HG02571 (cell line): ENCODE results near the gene RAB27B.

Experiments used
- ATAC-seq: cut with Tn5 transposase; IDR thresholded peaks from one replicate; pipeline ENCODE4 v1.9.1; 2021; ENCODE audit warnings: mild to moderate bottlenecking, moderate library complexity; ENCODE audit not compliant: unreplicated experiment

RAB27B gene

DNA sequence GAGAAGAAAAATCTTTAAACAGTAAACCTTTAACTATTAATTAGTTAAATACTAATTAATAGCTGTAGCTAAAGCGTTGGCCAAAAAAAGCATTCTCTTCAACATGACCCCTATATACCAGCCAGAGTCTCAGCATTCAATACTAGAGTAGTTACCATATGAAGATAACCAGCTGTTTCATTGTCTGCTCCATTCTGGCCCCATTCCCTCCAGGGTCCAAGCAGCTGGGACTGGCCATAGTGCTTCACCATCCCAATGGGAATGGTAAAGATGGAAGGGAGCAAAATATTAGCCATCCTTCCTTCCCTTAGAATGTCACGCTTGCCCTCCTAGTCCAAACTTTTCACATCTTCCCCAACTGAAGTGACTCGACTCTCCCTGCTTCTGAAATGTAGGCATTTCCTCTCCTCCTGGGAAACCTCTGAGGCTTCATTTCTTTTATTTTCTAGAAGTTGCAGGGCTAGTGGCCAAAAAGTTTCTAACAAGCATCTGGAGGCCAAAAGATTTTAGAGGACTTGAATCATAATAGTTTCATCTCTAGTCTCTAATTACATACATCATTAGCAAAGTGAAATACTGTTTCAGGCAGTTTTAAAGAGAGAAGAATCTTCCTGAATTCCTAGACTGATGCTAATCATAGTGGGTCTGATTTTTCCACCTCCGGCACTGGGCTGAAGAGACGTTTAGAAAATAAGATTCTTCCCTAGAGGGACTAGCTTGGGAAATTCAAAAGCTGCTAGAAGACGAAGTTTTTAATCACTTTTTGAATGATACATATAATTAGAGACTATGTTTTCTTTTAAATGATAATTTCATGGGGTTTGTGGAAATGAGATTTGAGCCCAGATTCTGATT lies 78.3 kb downstream of the RAB27B start:
- ATAC-seq, result no peak

DNA sequence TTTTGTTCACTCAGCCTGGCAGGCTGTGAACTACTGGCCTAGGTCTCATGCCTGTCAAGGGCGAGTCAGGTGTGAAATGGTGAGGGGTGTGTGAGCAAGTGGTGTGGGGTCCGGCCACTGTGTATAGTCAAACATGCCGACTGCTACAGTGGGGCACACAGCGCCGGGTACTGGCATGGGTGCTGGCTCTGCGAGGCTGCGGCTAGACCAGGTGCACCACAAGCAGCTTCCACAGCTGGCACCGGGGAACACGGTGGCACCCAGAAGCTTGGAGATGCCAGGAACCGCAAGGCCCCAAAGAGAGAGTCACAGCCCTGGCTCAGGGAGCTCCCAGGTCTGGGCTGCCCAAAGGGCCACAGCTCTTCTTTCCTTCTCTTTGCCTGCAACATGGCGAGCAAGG lies 81.3 kb downstream of the RAB27B start:
- ATAC-seq, result no peak

DNA sequence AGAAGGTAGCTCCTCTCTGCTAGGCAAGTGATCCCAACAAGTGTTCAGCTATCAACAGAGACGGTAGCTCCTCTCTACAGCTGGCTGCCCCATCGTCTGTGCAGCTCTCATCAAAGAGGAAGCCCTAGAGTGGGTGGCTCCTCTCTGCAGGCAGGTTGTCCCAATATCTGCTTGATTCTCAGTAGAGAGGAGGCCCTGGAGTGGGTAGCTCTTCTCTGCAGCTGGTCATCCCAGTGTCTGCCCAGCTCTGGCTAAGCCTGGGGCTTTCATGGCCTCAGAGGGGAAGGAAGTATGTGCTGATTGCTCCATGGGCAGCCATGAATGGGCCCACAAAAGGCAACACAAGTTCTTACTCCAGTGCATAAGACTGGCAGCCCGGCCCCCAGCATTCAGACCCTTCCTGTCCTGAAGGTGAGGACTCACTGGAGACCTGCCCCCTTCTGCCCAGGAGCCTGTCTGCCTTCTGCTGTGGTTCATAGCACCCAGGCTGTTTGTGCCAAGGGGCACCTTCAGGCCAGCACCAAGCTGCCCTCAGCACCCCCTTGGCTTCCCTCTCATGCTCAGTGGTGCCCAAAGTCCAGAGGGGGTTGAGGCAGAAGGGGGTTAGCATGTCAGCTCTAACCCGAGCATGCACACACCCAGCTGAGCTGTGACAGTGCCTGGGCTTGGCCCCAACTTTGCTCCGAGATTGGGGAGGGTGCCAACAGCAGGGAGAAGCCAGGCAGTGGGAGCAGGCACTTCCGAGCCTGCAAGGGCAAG lies 82.1 kb downstream of the RAB27B start:
- ATAC-seq, result no peak

DNA sequence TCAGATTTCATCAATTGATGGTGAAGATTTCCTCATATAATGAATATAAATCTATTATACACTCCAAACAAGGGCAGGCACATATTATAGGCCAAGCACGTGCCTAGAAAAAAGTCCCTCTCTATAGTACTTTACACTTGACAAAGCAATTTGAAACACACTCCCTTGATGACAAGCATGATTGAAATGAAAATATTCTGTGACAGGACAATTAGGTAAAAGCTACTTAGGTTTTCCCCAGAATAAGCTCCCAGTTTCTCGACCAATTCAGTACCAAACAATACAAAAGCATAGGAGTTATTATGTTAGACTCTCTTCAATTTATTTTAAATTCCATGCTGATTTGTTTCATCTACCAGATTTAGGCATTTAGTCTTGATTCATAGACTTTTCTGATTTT lies 83.3 kb downstream of the RAB27B start:
- no peak for ATAC-seq

DNA sequence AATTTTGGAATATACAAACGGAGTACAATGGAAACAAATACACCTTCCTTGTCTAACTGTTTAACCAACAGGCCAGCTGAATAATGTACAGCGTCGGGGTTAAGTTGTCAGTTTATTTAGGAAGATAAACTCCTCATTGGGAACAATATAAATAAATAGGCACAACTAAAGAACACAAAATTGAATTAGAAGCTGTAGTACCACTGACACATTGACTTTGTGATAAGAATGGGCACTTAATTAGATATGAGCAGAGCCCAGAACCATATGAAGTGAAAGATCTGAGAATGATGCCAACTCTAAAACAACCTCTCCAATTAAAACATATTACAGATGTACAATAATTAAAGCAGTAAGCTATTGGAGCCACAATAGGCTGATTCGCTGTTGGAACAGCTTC lies 86.5 kb downstream of the RAB27B start:
- no peak for ATAC-seq

DNA sequence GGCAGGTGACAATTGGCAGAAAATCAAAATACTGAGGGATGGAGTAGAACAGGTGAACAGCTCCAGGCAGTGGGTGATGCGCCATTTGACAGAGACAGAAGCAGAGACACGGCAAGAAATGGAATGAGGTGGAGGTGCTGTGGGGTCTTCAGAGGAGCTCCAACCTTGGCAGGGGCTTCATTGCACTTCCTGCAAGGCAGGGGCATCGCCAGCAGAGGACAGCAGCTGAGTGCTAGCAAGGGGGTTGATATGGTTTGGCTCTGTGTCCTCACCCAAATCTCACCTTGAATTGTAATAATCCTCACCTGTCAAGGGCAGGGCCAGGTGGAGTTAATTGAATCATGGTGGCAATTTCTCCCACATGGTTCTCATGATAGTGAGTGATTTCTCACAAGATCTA lies 88.2 kb downstream of the RAB27B start:
- ATAC-seq, result no peak

DNA sequence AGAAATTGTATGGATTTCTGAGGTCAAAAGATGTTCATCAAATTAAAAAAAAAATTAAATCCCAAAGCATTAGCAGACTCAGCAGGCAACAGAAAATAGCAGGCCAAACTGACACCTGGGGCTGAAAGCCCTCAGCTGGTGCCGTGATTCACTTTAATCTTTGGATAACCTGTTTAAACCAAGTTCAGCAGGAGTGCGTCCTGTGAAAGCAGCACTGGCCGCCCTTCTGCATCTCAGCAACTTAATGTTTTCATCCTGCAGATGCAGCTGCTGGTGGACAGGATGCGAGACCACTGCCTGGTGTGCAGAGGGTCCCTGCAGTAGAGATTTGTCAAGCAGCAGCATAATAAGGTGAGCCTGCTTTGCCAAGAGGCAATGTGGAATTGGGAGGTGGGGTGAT lies 89.8 kb downstream of the RAB27B start:
- no peak for ATAC-seq

DNA sequence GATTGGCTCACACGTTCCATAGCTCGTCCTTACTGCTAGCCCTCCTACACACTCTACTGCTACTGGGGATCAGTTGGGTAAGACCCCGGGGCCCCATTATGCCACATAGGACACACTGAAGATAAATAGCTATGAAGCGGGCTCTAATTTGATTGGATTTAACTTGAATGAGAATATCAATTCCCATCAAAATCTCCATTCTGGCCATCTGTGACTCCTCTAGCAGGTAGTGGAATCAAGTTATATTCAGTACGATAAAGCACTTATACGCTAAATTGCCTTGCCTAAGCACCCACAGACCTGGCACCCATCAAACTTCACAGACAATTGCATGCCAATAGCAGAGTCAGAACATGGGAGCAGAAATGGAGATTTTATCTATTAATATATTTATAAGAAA lies 91.1 kb downstream of the RAB27B start:
- no peak for ATAC-seq

DNA sequence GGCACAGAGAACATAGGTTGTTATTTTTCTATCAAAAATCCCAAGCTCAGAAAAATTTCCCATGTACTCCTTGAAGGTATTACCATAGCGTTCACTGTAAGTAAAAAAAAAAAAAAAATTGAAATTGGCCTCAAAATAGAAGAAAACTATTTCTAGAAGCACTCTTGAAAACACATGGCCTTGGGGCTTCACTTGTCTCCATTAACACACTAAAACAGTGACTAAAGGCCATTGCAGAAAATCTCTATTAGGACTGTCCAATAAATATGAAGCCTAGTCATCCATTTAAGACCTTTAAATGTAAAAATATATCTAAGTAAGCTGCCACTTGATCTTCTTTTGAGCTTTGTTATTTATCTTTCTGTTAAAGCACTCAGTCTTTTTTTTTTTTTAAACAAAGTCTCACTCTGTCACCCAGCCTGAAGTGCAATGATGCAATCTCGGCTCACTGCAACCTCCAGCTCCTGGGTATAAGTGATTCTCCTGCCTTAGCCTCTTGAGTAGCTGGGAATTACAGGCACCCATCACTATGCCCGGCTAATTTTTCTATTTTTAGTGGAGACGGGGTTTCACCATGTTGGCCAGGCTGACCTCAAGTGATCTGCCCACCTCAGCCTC lies 95.2 kb downstream of the RAB27B start:
- no peak for ATAC-seq

DNA sequence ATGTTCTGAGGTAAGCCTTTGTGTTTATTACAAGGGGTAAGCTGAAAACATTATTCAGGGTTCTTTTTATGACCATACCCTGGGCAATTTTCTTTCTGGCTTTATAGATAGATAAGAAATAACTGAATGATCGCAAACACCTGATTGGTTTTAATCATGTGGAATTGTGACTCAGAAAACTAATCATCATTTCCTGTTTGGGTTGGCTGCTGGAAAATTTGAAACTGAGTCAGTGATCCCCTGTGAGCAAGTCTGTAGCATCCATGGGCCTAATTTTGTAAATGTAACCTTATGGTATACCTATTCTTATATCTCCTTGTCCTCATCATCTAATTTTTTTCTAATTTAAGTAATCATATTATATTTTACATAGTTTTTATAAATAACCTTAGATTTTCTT lies 96.7 kb downstream of the RAB27B start:
- no peak for ATAC-seq

DNA sequence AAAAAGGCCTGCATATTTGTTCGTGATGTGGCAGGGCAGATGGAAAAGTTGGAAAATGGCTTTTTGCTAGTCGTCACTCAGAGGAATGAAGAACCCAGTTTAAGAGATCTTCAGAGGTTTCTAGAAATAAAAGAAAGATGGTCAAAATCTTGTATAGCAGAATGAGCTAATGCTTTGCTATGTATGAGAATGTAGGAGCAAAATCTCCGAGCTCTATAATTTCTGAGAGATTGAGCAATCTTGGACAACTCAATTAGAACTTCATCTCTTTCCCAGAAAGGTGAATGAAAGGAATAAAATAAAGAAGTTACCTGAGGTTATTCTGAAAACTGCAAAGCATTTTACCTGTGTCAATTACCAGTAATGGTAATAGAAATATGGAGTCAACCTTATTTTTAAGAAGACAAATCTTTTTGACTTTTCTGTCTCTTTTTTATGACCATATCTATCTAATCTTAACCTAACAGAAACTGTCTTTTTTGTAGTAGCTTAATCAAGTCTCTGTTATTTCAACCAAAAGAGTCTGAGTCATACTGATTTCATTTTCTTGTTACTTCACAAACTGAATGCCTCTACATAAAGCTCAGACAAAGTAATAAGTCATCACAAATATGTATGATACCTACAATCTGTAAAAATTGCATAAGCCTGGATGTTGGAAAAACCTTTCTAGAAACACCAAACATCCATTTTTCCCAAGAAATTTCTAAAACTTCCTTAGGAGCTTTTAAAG lies 98.5 kb downstream of the RAB27B start:
- no peak for ATAC-seq

DNA sequence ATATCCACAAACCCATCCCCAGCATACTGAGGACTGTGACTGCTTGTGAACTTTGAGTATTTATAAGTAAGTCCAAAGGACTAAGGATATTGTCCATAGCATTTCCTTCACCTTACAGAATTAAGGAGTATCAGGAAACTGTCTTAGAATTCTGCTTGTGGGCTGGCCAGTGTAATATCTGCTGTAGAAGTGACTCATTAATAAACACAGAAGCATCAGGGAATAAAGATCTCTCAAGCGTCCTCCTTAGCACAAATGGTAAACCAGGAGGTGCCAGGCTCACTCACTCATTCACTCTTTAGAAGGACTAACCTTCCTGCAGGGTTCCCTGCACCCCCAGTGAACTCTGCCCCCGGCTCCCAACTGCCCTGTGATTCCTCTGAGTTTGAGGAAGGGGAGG lies 100.0 kb downstream of the RAB27B start:
- no peak for ATAC-seq

DNA sequence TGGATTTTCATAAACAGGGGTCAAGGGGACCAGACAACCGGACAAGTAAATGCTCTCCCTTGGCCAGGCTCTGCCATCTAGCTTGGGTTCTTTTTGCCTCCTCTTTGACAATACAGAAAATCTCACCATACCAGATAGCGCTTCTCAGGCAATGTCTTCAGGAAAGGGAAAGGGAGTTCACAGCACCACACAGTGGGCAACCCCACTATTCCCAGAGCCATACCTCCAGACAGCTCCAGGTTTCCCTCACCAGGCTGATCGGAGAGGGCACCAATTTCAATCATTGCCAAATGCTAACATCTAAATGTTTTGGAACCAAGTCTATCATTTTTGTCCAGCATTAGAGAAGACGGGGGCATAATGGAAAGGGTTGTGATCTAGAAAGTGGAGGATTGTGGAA lies 102.9 kb downstream of the RAB27B start:
- ATAC-seq, result no peak

DNA sequence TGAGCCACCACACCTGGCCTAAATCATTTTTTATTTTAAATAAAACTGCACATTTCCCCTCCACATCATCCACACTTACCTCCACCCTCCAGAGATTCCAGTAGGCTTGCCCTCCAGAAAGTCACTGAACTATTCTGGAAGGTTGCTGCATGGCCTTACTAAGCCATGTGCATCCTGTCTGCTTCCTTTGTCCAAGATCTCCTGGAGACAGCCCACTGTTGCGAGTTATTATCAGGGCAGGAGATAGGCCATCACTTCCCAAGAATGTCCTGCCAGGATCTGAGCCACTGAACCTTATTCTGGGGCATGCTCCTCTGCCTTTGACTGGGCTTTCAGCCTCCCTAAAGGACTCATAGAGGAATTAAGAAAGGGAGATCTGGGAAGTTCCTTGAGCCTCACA lies 104.2 kb downstream of the RAB27B start:
- no peak for ATAC-seq

DNA sequence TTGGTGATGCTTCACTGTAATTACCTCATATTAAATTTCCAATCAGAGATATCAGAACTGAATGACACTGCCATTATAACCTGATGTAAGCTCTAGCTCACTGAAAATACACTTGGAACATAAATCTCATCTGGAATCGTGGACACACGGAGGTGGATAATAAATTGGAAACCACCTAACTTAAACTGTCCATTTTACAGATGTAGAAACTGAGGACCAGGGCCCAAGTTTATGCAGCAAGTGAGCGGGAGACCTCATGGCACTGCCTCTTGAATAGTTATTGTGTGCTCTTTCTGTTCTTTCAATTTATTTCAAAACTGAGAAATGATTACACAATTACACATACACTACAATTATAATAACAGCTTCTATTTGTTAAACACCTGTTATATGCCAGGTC lies 110.2 kb downstream of the RAB27B start:
- ATAC-seq, result no peak

DNA sequence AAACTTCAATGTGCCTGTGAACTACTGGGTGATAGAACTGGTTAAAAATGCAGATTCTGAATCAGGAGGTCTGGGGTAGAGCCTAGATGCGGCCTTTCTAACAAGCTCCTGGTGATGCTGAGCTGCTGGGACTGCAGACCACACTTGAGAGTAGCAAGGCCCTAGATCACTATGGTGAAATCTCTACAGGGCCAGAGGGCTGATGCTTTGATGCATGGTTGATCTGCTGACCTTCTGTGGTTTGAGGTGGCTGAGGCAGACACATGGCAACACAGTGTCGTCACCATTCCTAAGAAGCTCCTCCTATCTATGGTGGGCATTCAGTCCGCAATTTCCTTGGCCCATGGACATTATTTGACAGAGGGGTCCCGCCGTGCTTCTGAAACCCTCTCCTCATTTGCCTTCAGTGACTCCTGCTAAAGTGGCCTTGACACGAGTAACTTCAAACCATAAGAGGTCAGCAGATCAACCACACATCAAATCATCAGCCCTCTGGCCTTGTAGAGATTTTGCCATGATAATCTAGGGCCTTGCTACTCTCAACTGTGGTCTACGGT lies 111.2 kb downstream of the RAB27B start:
- no peak for ATAC-seq

DNA sequence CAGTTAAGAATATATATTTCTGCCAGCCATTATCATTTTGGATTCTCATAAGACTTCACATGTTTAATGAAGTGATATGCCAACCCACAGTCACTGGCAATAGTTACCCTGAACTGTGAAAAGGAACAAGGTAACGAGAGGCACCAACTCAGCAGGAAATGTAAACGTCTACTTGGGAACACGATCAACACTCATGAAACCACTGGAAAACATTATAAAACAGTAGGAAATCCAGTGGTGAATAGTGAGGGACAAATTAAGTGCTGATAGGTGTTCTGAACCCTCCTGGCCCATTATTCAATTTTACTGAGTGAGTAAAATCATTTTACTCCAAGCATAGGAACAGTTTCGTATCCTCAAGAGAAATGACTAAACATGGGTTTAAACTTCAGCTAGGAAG lies 113.9 kb downstream of the RAB27B start:
- ATAC-seq, result no peak

DNA sequence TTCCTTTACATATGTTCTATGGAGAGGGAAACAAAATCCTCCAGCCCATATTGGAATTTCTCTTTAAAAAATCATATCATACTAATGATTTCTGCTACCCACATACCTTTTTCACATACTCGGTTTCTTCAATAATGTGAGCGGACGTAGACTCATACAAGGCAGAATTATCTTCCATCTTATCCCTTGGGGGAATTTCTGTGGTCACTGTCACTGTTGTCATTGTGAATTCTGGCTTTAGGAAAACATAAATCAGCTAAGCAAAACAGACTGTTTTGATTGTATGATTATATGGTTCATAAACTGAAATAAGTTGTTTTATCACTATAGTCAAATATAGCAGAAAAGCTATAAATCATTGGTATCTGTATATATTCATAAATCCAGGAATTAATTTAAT lies 114.3 kb downstream of the RAB27B start:
- no peak for ATAC-seq
